Adipose tissue (tissue), 3 donors: ENCODE measurements around the gene CNPPD1. TPM values are rescaled to one million over a fixed set of nuclear protein-coding genes. Genes with fewer than 3 reads are reported as not detected.

Experiments
- H3K27ac ChIP-seq: one replicate; pipeline ENCODE4 v1.5.1; 2013; ENCODE audit warnings: low read depth, low read length
- WGBS, 3 donors: extraction: QIAGEN DNeasy Blood & Tissue Kit; methylation state at CpG; one replicate each; pipeline ENCODE4 v1.1.7; 2013; 5-methylcytosine and 5-hydroxymethylcytosine counted together
- polyA plus RNA-seq, 3 donors: library from polyadenylated mRNA; stranded (reverse); fragments of 200-250 nt; gene quantifications; one replicate each; pipeline ENCODE4 v1.2.3, GENCODE V29; 2013
- donor health status: healthy with polysubstance abuse.
- donor health status: Bipolar disorder and iron deficiency.
- donor health status: healthy.

CNPPD1 gene
- polyA plus RNA-seq, 3 donors = 33.4 to 58.3 (median 48.4) TPM

DNA sequence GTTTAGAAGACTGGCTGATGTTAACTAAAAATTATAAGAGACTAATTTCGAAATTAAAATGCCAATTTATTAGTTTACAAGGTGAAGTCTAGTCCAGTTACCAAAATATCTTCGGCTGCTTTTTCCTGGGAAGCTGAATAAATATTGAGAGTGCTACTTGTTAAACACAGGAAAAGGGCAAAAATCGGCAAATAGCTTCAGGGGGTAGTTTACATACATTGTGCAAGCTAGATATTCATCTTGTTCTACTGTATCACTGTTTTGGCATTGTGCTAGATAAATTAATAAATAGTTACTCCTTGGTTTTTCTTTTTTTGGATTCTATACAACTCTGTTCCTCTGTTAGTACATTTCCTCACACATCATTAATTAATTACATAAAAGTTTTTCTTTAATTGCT, 45.4 kb downstream of the CNPPD1 start:
- no peak overlapping the region for H3K27ac ChIP-seq
- 77 to 83% (median 81%) methylated on average over 3 of the region's 3 CpGs for WGBS, 3 donors

DNA sequence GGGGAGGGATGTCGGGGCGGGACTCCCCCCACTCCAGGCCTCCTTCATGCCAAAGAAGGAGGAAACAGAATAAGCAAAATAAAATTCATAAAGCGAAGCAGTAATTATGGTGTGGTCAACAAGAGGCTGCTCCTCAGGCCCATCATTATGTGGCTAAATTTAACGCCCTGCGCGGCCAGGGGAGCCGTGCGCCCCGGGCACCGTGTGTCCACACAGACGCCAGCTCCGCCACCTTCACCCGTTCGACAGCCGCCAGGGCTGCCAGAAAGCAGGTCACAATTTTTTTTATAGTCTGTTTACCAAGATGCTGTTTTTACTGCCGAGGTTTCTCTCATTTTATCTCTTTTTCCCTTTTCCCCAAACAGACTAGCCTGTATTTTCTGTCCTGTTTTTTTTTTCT, 47.1 kb downstream of the CNPPD1 start:
- H3K27ac ChIP-seq = no peak overlapping the region
- WGBS, 3 donors = 92 to 97% (median 96%) methylated on average over 16 of the region's 16 CpGs

DNA sequence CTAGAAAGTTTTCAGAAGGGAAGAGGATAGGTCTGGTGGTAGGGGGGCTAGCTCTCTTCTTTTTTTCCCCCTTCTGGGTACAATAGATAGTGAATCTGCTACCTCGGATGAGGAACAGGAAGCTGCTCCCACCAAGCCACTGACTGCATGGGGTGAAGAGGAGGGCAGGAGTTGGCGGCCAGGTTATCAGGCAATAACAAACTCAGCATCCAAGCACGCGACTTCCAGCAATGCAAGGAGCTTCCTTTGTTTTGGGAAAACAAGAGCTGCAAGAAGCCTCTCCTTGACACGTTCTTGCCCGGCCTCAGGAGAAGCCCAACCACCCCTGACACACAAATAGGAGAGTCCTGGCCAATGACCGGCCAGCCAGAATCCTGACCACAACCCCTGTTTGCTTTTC, 48.3 kb downstream of the CNPPD1 start:
- WGBS, 3 donors = 42 to 84% (median 61%) methylated on average over 7 of the region's 7 CpGs

DNA sequence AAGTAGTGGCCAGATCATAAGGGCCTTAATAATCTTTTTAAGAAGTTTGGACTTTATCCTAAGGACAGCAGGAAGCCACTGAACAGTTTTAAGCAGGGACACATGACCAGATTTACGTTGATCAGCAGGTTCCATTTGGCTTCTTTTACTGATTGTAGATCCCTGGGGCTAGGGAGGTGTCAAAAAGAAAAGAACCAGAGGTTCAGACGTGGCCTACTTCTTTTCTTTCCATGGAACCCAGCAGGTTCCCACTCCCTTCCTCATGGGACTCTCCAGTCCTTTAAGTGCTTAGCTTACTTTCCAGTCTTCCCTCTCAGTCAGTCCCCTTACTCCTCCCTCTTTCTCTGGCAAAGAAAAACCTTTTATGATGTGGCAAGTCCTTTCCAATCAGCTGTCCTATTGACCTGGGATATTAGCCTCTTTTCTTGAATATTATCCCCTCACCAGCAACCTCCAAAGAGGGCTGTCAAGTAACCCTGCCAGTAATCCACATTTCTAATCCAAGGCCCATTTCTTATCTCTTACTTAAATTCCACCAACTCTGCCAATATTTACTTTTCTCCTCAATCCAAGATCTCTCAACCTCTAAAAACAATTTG, 49.6 kb downstream of the CNPPD1 start:
- 54 to 68% (median 57%) methylated on average over 2 of the region's 2 CpGs for WGBS, 3 donors
- H3K27ac ChIP-seq = no peak overlapping the region

More for the DNA sequence above, 48.3 kb downstream of the CNPPD1 start:
- H3K27ac ChIP-seq = no peak overlapping the region

DNA sequence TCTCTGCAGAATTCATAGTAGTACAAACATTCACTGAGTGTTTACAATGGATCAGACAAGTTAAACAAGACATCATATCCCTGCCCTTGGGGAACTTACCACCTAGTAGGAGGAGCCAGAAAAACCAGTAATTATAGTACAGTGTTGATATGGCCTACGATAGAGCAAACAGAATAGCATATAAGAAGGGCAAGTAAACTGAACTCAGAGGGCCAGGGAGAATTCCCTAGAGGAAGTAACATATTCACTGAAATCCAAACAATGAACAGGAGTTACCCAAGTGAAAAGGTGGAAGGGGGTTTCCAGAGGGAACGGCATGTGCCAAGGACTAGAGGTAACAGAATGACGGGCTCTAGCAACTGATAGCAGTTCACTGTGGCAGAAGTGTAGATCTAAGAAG, 50.2 kb downstream of the CNPPD1 start:
- H3K27ac ChIP-seq = no peak overlapping the region
- 34 to 82% (median 74%) methylated on average over 3 of the region's 3 CpGs for WGBS, 3 donors

DNA sequence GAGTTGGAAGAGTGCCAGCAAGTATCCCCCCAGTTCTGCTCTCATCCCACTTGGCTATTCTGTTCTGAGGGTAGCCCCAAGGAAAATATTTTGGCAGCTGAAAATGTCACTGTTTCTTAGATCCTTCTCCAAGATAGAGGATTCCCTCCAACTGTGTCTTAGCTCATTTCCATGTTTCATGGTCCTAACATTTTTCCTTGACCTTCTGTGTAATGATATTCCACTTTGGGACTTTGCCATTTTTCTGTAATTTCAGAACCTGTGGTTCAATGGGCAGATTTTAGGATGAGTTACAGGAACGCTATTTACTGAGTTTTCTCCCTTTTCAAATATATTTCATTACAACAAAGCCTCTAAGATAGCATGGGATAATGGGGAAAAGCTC, 50.8 kb downstream of the CNPPD1 start:
- WGBS, 3 donors = 77 to 84% (median 78%) methylated on average over 1 of the region's 1 CpG

DNA sequence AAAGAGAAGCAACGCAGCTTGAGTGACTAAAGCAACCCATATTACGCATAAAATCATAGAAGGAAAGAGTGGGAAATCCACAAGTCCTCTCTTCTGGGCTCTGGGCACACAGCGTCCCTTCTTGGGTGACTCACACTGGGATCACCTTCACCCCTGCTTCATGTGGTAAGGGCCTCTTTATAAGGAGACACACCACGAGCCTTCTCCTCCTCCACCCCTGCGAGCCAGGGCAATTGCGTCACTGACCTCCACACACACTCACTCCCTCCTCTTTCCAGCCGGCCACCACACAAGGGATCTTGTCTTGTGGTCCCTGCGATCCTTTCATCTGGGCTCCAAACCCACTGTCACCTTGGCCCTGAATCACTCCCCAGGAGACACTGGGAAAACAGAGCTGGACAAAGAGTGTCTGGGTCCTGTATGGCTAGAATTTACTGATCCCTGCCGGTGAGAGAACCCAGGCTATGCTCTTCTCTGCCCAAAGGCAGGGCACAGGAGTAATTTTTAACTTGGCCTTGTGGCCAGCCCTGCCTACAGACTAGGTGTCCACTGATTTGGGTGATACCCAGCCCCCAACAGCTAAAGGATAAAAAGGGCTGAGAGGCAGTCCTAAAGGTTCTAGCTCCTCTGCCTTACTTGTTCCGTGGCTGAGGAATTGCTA, 51.4 kb downstream of the CNPPD1 start:
- H3K27ac ChIP-seq = no peak overlapping the region
- 55 to 87% (median 64%) methylated on average over 10 of the region's 10 CpGs for whole genome bisulfite sequencing, 3 donors

More for the DNA sequence above, 50.8 kb downstream of the CNPPD1 start:
- no peak overlapping the region for H3K27ac ChIP-seq

DNA sequence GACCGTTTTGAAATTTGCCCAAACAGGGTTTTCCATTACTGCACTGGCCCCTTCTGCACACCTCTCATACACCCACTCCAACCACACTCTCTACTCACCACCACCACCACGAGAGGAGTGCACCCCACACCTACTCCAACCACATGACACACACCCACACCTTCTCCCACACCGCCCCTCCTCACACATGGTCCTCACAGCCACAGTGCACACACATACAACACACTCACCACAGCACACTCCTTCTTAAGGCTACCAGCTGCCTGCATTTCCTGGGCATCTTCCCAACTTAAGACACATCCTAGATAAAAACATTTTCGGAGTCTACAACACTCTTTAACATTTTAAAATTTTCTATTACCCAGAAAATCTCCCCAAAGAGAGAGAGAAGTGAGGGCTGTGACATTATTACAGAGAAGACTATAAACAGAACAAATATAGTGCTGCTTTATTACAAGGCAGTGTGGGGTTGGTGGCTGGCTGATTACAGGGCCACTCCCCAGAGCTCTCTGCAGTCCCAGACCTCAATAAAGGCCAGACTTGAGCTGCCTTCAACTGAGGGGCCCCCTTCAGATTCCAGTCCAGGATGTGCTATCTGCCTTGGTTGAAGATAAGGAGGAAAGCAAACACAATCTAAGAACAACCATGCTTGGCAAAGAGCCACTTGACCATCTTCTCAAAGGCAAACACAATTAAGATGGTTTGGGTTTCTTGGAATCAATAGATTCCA, 52.2 kb downstream of the CNPPD1 start:
- 68 to 71% (median 70%) methylated on average over 4 of the region's 4 CpGs for WGBS, 3 donors

DNA sequence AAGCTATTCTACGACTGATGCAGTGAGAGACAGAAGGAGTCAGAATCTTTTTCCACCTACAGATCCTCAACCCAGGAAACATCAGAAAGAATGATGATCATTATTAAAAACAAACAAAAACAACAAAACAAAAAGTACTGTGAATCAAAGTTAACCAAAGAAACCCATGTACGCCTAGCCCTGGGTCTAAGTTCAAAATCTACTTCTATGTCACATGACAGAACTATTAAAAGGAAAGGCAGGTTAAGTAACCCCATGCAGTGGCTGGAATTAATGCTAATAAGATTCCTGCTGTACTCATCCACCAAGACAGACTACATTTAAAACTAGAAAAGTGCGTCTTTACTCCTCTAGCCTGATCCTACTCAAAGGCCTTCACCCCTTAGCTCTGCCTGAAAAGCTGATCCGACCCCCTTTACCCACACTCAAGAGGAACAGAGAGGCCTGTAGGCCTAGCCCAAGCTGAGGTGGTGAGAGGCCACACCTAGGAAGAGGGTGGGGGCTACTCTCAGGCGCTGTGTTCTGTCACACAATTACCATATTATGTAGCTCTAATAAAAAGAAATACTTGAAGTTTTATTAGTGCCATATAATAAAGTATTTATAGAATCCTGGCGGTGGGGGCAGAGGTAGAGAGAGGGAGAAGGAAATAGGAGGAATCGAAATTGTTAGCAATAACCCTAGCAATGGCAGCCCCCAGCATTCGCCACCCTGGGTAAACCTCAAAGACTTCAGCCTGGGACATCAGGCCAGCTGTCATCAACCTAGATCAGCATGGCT, 53.2 kb downstream of the CNPPD1 start:
- WGBS, 3 donors = 91 to 94% (median 93%) methylated on average over 8 of the region's 8 CpGs
- H3K27ac ChIP-seq = no peak overlapping the region

More for the DNA sequence above, 52.2 kb downstream of the CNPPD1 start:
- no peak overlapping the region for H3K27ac ChIP-seq

DNA sequence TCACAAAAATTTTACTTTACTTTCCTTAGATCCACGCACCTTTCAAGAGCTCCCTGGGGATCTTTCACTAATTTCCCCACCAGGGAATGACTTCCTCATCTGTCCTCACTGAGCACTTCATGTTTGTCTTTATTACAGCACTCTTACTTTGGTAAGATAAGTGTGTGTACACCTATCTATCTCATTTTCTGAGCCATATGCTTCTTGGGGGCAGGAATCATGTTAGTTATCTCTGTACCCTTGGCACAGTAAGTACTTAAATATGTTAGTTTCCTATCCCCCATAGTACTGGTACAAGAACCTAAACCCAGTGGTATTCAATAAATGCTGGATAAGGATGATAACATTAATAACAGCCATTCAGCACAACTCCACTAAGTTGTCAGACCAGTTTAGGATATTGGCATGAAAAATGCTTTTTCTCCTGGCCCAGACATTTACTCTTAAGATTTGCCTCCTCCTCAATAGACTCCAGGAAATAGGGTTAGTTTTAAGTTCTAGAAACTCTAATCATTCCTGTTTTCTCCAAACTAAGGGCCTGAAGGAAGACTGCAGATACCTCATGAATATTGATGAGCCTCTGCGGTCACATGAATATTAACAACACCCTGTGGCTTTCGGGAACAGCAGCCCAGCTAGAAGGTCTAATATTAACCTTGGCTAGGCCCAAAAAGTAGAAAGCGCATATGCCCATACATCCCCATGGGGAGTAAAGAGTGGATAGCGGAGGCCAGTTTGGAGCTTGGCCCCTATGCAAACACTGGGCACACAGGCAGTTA, 54.3 kb downstream of the CNPPD1 start:
- no peak overlapping the region for H3K27ac ChIP-seq
- WGBS, 3 donors = 52 to 91% (median 86%) methylated on average over 5 of the region's 5 CpGs

Other genes starting within 250 kb of the CNPPD1 start
- gene CDK5R2, start 217.3 kb downstream of the CNPPD1 start, polyA plus RNA-seq = under 1 TPM in 2 of 3 donors, not detected in 1; 0.06 to 0.58 TPM
- under 1 TPM in 2 of 3 donors, not detected in 1; 0.09 to 0.58 TPM for gene FEV, start 191.7 kb downstream of the CNPPD1 start, polyA plus RNA-seq
- gene CRYBA2, start 183.5 kb downstream of the CNPPD1 start, polyA plus RNA-seq = 10 to 100 TPM in 1 of 3 donors, not detected in 2; 12.9 TPM
- under 1 TPM in 2 of 3 donors, not detected in 1; 0.03 to 0.04 TPM for gene CFAP65, start 135.4 kb downstream of the CNPPD1 start, polyA plus RNA-seq
- gene IHH, start 116.0 kb downstream of the CNPPD1 start, polyA plus RNA-seq = 1 to 10 TPM in 1 of 3 donors, under 1 TPM in 2; 0.02 to 1.4 (median 0.22) TPM
- gene NHEJ1, start 16.1 kb downstream of the CNPPD1 start, polyA plus RNA-seq = 10 to 100 TPM in 1 of 3 donors, 1 to 10 TPM in 2; 8.8 to 12.8 (median 9.4) TPM
- 1 to 10 TPM in 1 of 3 donors, under 1 TPM in 2; 0.48 to 2.0 (median 0.64) TPM for gene SLC23A3, start 6.9 kb downstream of the CNPPD1 start, polyA plus RNA-seq
- 10 to 100 TPM; 34.3 to 44.2 (median 40.2) TPM for gene RETREG2, start 1.4 kb upstream of the CNPPD1 start, polyA plus RNA-seq
- 10 to 100 TPM; 26.0 to 38.9 (median 27.3) TPM for gene ZFAND2B, start 29.9 kb upstream of the CNPPD1 start, polyA plus RNA-seq
- gene ABCB6, start 42.0 kb upstream of the CNPPD1 start, polyA plus RNA-seq = 10 to 100 TPM; 15.3 to 43.3 (median 28.1) TPM
- gene ATG9A, start 52.7 kb upstream of the CNPPD1 start, polyA plus RNA-seq = 10 to 100 TPM; 11.4 to 32.1 (median 21.2) TPM
- 10 to 100 TPM; 15.7 to 23.0 (median 20.7) TPM for gene ANKZF1, start 52.9 kb upstream of the CNPPD1 start, polyA plus RNA-seq
- 10 to 100 TPM in 2 of 3 donors, 1 to 10 TPM in 1; 2.1 to 12.9 (median 11.8) TPM for gene GLB1L, start 68.5 kb upstream of the CNPPD1 start, polyA plus RNA-seq
- 10 to 100 TPM; 33.8 to 36.6 (median 33.9) TPM for gene STK16, start 68.6 kb upstream of the CNPPD1 start, polyA plus RNA-seq
- not detected for gene TUBA4B, start 76.3 kb upstream of the CNPPD1 start, polyA plus RNA-seq
- gene TUBA4A, start 77.0 kb upstream of the CNPPD1 start, polyA plus RNA-seq = 10 to 100 TPM; 20.5 to 39.3 (median 30.0) TPM
- gene DNAJB2, start 102.4 kb upstream of the CNPPD1 start, polyA plus RNA-seq = 10 to 100 TPM; 51.6 to 78.9 (median 68.9) TPM
- 10 to 100 TPM in 1 of 3 donors, under 1 TPM in 1, not detected in 1; 0.45 to 15.5 TPM for gene PTPRN, start 132.5 kb upstream of the CNPPD1 start, polyA plus RNA-seq
- not detected for gene RESP18, start 155.8 kb upstream of the CNPPD1 start, polyA plus RNA-seq
- 100 to 1,000 TPM in 1 of 3 donors, 10 to 100 TPM in 2; 43.8 to 100 (median 95.8) TPM for gene DNPEP, start 211.0 kb upstream of the CNPPD1 start, polyA plus RNA-seq
- gene DES, start 241.5 kb upstream of the CNPPD1 start, polyA plus RNA-seq = 10 to 100 TPM; 18.9 to 35.8 (median 25.4) TPM